ENCODE data around the gene DLGAP4. TPM values are rescaled to one million over a fixed set of nuclear protein-coding genes. Genes with fewer than 3 reads are reported as not detected.
A peak's percentile ranks its signal among the peaks of the same experiment; 100 is the strongest.

Gene DLGAP4
- total and polyA plus RNA-seq, 2 of the 8 experiments (the other 6 are each of a cell fraction or from before 2014, with no cell fraction given), result 41.2 to 57.2 TPM

DNA sequence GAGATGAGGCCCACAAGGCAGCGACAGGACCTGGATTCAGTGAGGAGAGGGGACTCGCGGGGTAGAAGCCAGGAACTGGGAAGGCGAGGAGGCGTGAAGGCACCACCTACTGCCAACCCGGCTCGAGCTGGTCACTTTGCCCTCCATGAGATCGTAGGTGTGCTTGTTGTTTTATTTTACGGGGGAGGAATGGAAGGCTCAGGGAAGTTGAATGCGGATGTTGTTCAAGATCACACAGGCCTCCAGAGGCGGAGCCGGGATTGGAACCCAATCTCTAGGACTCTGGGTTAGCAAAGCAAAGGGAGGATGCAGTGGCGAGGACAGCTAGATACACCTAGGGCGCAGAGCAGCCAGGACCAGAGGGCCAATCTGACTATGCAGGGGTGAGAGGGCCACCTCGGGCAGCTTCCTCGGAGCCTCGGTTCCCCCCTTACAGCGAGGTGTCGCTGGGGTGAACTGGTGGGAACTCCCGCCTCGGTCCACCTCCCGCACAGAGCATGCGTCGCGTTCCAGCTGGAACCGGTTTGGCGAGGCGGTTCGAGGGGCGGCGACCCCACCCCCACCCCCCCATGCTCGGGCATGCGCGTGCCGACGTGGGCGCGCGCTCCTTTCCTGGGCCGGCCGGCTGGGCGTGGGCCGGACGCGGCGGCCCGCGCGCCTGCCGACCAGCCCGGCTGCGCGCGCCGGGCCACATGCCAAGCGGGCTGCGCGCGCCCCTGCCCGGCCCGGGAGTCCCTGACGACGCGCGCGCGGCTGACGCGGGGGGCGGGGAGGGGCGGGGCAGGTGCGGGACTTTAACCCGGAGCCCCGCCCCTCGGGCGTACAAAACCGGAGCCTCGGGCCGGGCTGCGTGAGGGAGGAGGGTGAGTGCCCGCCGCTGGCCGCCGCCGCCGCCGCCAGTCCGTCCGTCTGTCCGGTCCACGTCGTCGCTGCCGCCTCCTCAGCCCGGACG, 154.8 kb downstream of the DLGAP4 start (continued):
- TF ChIP-seq ASH2L (IDR thresholded peaks at IDR 0.05; ENCODE audit: low read length) (peak; percentile 84), BACH1 (IDR thresholded peaks at IDR 0.05; ENCODE audit: low read length) (peak; percentile 54), KDM5A (IDR thresholded peaks at IDR 0.05; ENCODE audit: low read length) (no peak), GABPA (IDR thresholded peaks at IDR 0.05; ENCODE audit: borderline replicate concordance, insufficient read depth, low read length) (no peak), SIN3A (conservative IDR thresholded peaks at IDR 0.05 in 1 of 2, IDR thresholded peaks at IDR 0.05 in 1 of 2; ENCODE audit: low read depth in 1 of 2, low read length in 2 of 2) (no peak), FOSL1 (IDR thresholded peaks at IDR 0.05; ENCODE audit: insufficient read depth, low read depth, low read length) (no peak), CHD2 (IDR thresholded peaks at IDR 0.05; ENCODE audit: low read length) (no peak)

Measured in H1 (cell line).